ENCODE measurements around the gene MYLK. TPM values are rescaled to one million over a fixed set of nuclear protein-coding genes. Genes with fewer than 3 reads are reported as not detected.

The MYLK gene
- total RNA-seq, 1 donor from 2014 or later: 722 TPM

- peak; percentile 66 for DNase-seq (ENCODE audit: low read depth)
These were observed 110.3 kb downstream of the MYLK start for GRCh38 chr3:123773681-123774431.

GRCh38 chr3:123769356-123769743 is 114.8 kb downstream of the MYLK start:
- DNase-seq (ENCODE audit: low read depth): no peak

- DNase-seq (ENCODE audit: low read depth): no peak
These were observed 115.4 kb downstream of the MYLK start for GRCh38 chr3:123768480-123769355.

- no peak for DNase-seq (ENCODE audit: low read depth)
These were observed 116.4 kb downstream of the MYLK start for GRCh38 chr3:123767564-123768292.

- no peak for DNase-seq (ENCODE audit: low read depth)
These were observed 117.1 kb downstream of the MYLK start for GRCh38 chr3:123767009-123767372.

GRCh38 chr3:123766193-123767008 is 117.7 kb downstream of the MYLK start:
- DNase-seq (ENCODE audit: low read depth): peak; percentile 92

DNA sequence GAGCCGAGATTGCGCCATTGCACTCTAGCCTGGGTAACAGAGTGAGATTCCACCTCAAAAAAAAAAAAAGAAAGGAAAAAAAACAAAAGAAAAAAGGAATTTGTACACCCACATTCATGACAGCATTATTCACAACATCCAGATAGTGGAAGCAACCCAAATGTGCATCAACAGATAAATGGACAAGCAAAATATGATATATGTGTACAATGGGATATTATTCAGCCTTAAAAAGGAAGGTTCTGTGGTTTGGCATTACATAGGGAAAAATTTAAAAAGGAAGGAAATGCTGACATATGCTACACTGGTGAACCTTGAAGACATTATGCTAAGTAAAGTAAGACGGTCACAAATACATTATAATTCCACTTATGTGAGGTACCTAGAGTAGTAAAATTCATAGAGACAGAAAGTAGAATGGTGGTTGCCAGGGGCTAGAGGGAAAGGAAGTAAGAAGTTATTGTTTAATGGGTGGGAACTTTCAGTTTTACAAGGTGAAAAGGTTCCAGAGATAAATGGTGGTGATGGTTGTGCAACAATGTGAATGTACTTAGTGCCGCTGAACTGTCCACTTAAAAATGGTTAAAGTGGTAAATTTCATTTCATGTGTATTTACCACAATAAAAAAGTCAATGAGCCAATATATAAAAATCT is 118.5 kb downstream of the MYLK start:
- peak; percentile 68 for DNase-seq (ENCODE audit: low read depth)

- DNase-seq (ENCODE audit: low read depth): no peak
These were observed 119.5 kb downstream of the MYLK start for GRCh38 chr3:123764647-123765046.

DNA sequence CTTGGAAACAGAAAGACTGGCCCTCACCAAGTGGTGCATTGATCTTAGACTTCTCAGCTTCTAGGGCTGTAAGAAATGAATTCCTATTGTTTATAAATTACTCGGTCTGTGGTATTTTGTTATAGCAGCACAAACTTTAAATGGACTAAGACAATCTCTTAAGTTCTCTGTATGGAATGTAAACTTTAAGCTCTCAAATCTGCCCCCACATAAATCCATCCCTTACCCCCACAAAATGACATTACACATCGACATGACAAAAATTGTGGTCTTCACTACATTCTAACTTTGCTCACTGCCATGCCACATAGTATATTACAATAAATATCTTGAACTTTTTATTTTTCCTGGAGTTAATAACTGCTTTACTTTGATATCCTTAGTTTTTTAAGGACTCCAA is 121.3 kb downstream of the MYLK start:
- no peak for DNase-seq (ENCODE audit: low read depth)

DNA sequence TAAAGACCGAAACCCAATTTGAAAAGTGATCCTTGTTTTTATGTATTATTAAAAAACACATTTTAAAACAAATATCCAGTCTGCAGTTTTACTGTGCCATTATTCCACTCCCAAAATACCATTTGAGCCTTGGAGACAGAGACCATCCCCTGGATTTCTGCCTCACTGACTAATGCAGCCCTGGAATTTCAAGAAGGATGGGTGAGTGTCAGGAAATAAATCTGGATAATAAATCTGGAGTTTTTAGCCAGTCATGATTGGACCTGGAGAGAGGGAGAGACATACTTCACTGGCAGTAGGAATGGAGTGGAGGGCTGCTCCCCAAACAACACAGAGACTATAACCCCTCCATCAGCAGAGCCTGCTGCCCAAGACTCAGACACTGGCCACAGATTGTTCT is 123.3 kb downstream of the MYLK start:
- no peak for DNase-seq (ENCODE audit: low read depth)

GRCh38 chr3:123759871-123760270 is 124.3 kb downstream of the MYLK start:
- no peak for DNase-seq (ENCODE audit: low read depth)

DNA sequence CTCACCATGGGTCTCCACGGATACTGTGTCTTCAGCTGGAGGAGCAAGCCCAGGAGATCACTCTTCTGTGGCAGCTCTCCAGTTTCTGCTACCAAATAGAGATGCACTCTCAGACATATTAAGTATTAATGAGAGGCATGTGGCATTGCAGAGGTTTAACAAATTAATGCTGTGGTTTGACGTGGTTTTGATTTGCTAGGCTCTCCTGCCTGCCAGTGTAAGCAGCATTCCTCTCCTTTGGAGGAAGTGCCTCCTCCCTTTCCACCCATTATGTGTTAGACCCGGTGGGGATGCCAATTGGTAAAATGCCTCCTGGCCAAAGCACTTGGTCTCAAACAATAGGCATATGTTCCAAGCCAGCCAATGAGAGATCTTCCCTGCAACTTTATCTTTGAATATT is 124.8 kb downstream of the MYLK start:
- peak; percentile 77 for DNase-seq (ENCODE audit: low read depth)

GRCh38 chr3:123758081-123758564 is 126.0 kb downstream of the MYLK start:
- DNase-seq (ENCODE audit: low read depth): peak; percentile 95

GRCh38 chr3:123757281-123757940 is 126.7 kb downstream of the MYLK start:
- peak; percentile 77 for DNase-seq (ENCODE audit: low read depth)

- DNase-seq (ENCODE audit: low read depth): no peak
These were observed 128.6 kb downstream of the MYLK start for GRCh38 chr3:123755501-123755900.

- peak; percentile 98 for DNase-seq (ENCODE audit: low read depth)
These were observed 129.0 kb downstream of the MYLK start for GRCh38 chr3:123755085-123755484.

DNA sequence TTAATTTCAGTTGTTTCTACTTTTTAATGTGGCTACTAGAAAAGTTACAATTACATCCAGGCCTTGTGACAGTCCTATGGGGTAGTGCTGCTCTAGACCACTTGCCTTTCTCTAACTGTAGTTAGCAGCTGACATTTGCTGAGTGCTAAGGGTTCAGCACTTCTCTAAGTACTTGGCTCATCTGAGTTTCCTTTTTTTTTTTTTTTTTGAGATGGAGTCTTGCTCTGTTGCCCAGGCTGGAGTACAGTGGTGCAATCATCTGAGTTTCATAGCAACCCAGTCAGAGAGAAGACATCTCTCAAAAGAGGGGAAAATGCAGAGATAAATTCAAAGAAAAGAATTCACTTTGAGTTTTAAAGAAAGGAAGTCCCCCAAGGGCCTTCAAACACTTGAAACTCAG is 130.8 kb downstream of the MYLK start:
- DNase-seq (ENCODE audit: low read depth): peak; percentile 49

GRCh38 chr3:123752228-123752627 is 131.9 kb downstream of the MYLK start:
- DNase-seq (ENCODE audit: low read depth): no peak

GRCh38 chr3:123751433-123751832 is 132.7 kb downstream of the MYLK start:
- DNase-seq (ENCODE audit: low read depth): no peak
